Nasal cavity respiratory epithelium epithelial cell of viscerocranial mucosa (primary cell): Measurements from ENCODE around the gene SUGCT. TPM values are rescaled to one million over a fixed set of nuclear protein-coding genes. Genes with fewer than 3 reads are reported as not detected.

Experiments used
- total RNA-seq: library from RNA; depleted of rRNA; stranded (reverse); fragments of >200 nt; gene quantifications from 2 replicates; pipeline ENCODE4 v1.2.3, GENCODE V29; 2014

Gene SUGCT
- 4.5 and 6.5 TPM in 2 replicates for total RNA-seq

DNA sequence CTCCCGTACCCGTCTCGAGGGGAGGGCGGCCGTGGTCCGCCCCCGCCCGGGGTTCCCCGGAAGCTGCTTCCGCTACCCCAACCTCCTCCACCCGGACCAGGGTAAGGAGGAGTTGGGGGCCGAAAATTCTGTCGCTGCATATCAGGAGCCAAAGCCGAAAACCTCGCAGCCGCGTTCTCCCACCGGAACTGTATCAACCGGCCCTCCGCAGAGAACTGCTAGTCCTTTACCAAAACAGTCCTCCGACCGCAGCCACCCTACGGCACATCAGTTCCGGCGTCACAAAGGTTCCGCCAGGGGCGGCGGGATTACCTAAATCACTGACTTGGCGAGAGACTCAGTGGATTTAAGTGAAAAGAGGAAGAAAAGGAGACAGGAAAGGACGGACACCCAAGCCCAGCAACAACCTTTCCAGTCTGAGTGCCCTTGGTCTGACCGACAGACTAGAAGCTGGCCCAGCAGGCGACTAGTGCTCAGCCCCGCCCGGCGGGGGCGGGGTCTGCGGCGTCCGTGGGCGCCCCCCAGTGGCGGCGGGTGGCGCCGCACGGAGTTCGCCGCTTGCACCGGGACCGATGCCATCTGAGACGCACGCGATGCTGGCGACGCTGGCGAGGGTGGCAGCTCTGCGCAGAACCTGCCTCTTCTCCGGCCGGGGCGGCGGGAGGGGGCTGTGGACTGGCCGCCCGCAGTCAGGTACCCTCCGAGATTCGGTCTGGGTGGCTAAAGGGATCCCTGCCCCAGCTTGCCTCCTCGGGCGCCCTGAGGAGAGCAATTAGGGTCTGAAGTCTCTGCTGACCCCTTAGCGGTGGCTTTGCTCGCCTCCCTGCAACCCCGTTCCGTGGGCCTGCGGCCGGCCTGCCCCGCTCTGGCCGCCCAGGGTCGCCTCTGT lies at the start of gene SUGCT, which contains the start of gene MPLKIP:
Gene SUGCT, plus strand, starts transcription at position 578 of the 889 bp plus-strand sequence.
Gene MPLKIP, minus strand, starts transcription at position 195 of the 889 bp plus-strand sequence. Its CDS starts 55 bp downstream, at position 140.

Other genes with a start within 250 kb of the SUGCT start
- gene CDK13, start 184.7 kb upstream of the SUGCT start, total RNA-seq, result 74.5 and 96.5 TPM in 2 replicates
- gene MPLKIP, start 383 bp upstream of the SUGCT start, total RNA-seq, result 25.3 and 31.4 TPM in 2 replicates